RKO (cell line): Measurements from ENCODE around the gene PTP4A2.

Experiments used
- DNase-seq: peaks from one replicate; pipeline ENCODE4 v3.0.0-alpha.2; 2016; ENCODE audit warnings: low spot score

The PTP4A2 gene

GRCh38 chr1:31859719-31860118 is 78.4 kb downstream of the PTP4A2 start:
- DNase-seq = no peak

GRCh38 chr1:31859044-31859443 is 79.1 kb downstream of the PTP4A2 start:
- DNase-seq = no peak

GRCh38 chr1:31857863-31858262 is 80.3 kb downstream of the PTP4A2 start:
- DNase-seq = no peak
